NB4 (cell line): Measurements from ENCODE around the gene ARL2BP.

ENCODE experiments used
- CTCF ChIP-seq: IDR thresholded peaks from one replicate; pipeline ENCODE4 v1.5.1; 2012; ENCODE audit warnings: low read depth, low read length
- MYC ChIP-seq: IDR thresholded peaks from 2 replicates; pipeline ENCODE4 v1.6.1; 2011; ENCODE audit warnings: low read depth, low read length
- POLR2A ChIP-seq: IDR thresholded peaks from 2 replicates; pipeline ENCODE4 v1.6.1; 2011; ENCODE audit warnings: mild to moderate bottlenecking; ENCODE audit not compliant: insufficient read length; ENCODE audit errors: extremely low read depth

- TF ChIP-seq CTCF: peak; percentile 10
- no peak for TF ChIP-seq POLR2A
- TF ChIP-seq MYC: no peak
Measured at GRCh38 chr16:57204675-57205074, 40.4 kb upstream of the ARL2BP start.
